Esophagus squamous epithelium (tissue), 4 donors: ENCODE data around the gene OLIG1.

Experiments
- POLR2A ChIP-seq, 4 donors: fragments of 450-650 bp; IDR thresholded peaks; one replicate each; pipeline ENCODE4 v1.6.1; 2017; ENCODE audit warnings: antibody characterized with exemption in 4 of 4, mild to moderate bottlenecking in 4 of 4, moderate library complexity in 3 of 4
- TF ChIP-seq, protein P1 (sequence below), 6 experiments: fragments of 450-650 bp in 4 of 6; fragments of 200-600 bp in 2 of 6; sonication (generic) in 2 of 6; IDR thresholded peaks; one replicate each; pipeline ENCODE4 v1.5.1; 2016 to 2019; ENCODE audit warnings: antibody characterized with exemption in 6 of 6, mild to moderate bottlenecking in 4 of 6, moderate library complexity in 4 of 6

DNA sequence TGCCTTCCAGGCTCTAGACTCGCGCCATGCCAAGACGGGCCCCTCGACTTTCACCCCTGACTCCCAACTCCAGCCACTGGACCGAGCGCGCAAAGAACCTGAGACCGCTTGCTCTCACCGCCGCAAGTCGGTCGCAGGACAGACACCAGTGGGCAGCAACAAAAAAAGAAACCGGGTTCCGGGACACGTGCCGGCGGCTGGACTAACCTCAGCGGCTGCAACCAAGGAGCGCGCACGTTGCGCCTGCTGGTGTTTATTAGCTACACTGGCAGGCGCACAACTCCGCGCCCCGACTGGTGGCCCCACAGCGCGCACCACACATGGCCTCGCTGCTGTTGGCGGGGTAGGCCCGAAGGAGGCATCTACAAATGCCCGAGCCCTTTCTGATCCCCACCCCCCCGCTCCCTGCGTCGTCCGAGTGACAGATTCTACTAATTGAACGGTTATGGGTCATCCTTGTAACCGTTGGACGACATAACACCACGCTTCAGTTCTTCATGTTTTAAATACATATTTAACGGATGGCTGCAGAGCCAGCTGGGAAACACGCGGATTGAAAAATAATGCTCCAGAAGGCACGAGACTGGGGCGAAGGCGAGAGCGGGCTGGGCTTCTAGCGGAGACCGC, 46.3 kb upstream of the OLIG1 start:
- TF ChIP-seq, protein P1, sequence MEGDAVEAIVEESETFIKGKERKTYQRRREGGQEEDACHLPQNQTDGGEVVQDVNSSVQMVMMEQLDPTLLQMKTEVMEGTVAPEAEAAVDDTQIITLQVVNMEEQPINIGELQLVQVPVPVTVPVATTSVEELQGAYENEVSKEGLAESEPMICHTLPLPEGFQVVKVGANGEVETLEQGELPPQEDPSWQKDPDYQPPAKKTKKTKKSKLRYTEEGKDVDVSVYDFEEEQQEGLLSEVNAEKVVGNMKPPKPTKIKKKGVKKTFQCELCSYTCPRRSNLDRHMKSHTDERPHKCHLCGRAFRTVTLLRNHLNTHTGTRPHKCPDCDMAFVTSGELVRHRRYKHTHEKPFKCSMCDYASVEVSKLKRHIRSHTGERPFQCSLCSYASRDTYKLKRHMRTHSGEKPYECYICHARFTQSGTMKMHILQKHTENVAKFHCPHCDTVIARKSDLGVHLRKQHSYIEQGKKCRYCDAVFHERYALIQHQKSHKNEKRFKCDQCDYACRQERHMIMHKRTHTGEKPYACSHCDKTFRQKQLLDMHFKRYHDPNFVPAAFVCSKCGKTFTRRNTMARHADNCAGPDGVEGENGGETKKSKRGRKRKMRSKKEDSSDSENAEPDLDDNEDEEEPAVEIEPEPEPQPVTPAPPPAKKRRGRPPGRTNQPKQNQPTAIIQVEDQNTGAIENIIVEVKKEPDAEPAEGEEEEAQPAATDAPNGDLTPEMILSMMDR (IDR thresholded peaks at IDR 0.05), result no peak
- no peak for TF ChIP-seq POLR2A (IDR thresholded peaks at IDR 0.05)
